HT1080 (cell line): Measurements from ENCODE around the gene FERMT3. TPM values are rescaled to one million over a fixed set of nuclear protein-coding genes. Genes with fewer than 3 reads are reported as not detected.
A peak's percentile ranks its signal among the peaks of the same experiment; 100 is the strongest.

ENCODE experiments used
- DNase-seq: peaks from one replicate; pipeline ENCODE4 v3.0.0-alpha.2; 2015; ENCODE audit warnings: low read depth
- total RNA-seq: library from RNA; depleted of rRNA; stranded (reverse); fragments of >200 nt; shearing (Covaris generic); gene quantifications from 2 replicates; pipeline ENCODE4 v1.2.3, GENCODE V29; 2014; rRNA removed

The FERMT3 gene
- total RNA-seq, 1 experiment from 2014 or later: 2.0 TPM

- no peak for DNase-seq
These were observed 55.9 kb downstream of the FERMT3 start for GRCh38 chr11:64262271-64263002.

GRCh38 chr11:64263021-64263946, 56.8 kb downstream of the FERMT3 start:
- peak; percentile 74 for DNase-seq

GRCh38 chr11:64263947-64264317, 57.4 kb downstream of the FERMT3 start:
- no peak for DNase-seq

- DNase-seq: no peak
These were observed 57.9 kb downstream of the FERMT3 start for GRCh38 chr11:64264371-64264852.

- DNase-seq: no peak
These were observed 58.9 kb downstream of the FERMT3 start for GRCh38 chr11:64265176-64266160.

GRCh38 chr11:64266339-64266738, 59.8 kb downstream of the FERMT3 start:
- DNase-seq: no peak

GRCh38 chr11:64267207-64267945, 60.9 kb downstream of the FERMT3 start:
- DNase-seq: no peak

GRCh38 chr11:64268025-64268892, 61.7 kb downstream of the FERMT3 start:
- peak; percentile 60 for DNase-seq

GRCh38 chr11:64268893-64269539, 62.5 kb downstream of the FERMT3 start:
- peak; percentile 56 for DNase-seq

- peak; percentile 100 for DNase-seq
These were observed 63.2 kb downstream of the FERMT3 start for GRCh38 chr11:64269540-64270220.

Other genes with a start within 250 kb of the FERMT3 start
- gene COX8A, start 232.1 kb upstream of the FERMT3 start, total RNA-seq: 968 and 1,023 TPM in 2 replicates
- gene OTUB1, start 220.3 kb upstream of the FERMT3 start, total RNA-seq: 80.1 and 87.9 TPM in 2 replicates
- not detected in 2 replicates for gene FLRT1, start 170.8 kb upstream of the FERMT3 start, total RNA-seq
- gene MACROD1, start 40.6 kb upstream of the FERMT3 start, total RNA-seq: 19.9 and 22.5 TPM in 2 replicates
- gene STIP1, start 20.6 kb upstream of the FERMT3 start, total RNA-seq: 367 and 368 TPM in 2 replicates
- 37.4 and 42.7 TPM in 2 replicates for gene TRPT1, start 19.5 kb downstream of the FERMT3 start, total RNA-seq
- gene NUDT22, start 19.6 kb downstream of the FERMT3 start, total RNA-seq: 61.8 and 80.6 TPM in 2 replicates
- 2.9 and 11.1 TPM in 2 replicates for gene DNAJC4, start 23.8 kb downstream of the FERMT3 start, total RNA-seq
- gene VEGFB, start 27.9 kb downstream of the FERMT3 start, total RNA-seq: 26.7 and 71.0 TPM in 2 replicates
- gene FKBP2, start 34.4 kb downstream of the FERMT3 start, total RNA-seq: 103 and 111 TPM in 2 replicates
- 614 and 695 TPM in 2 replicates for gene PPP1R14B, start 40.2 kb downstream of the FERMT3 start, total RNA-seq
- 50.6 and 57.4 TPM in 2 replicates for gene PLCB3, start 44.8 kb downstream of the FERMT3 start, total RNA-seq
- 129 and 138 TPM in 2 replicates for gene BAD, start 77.9 kb downstream of the FERMT3 start, total RNA-seq
- 26.8 and 36.7 TPM in 2 replicates for gene GPR137, start 79.1 kb downstream of the FERMT3 start, total RNA-seq
- not detected in 2 replicates for gene KCNK4, start 84.6 kb downstream of the FERMT3 start, total RNA-seq
- 1.0 and 1.2 TPM in 2 replicates for gene CATSPERZ, start 93.6 kb downstream of the FERMT3 start, total RNA-seq
- gene ESRRA, start 98.8 kb downstream of the FERMT3 start, total RNA-seq: 74.5 and 77.5 TPM in 2 replicates
- gene TRMT112, start 110.8 kb downstream of the FERMT3 start, total RNA-seq: 471 and 628 TPM in 2 replicates
- 274 and 324 TPM in 2 replicates for gene PRDX5, start 111.4 kb downstream of the FERMT3 start, total RNA-seq
- 4.9 and 7.1 TPM in 2 replicates for gene CCDC88B, start 133.5 kb downstream of the FERMT3 start, total RNA-seq
- 86.9 and 95.7 TPM in 2 replicates for gene RPS6KA4, start 152.4 kb downstream of the FERMT3 start, total RNA-seq